Common myeloid progenitor, CD34-positive (primary cell): ENCODE data around the gene GRHL1. TPM values are rescaled to one million over a fixed set of nuclear protein-coding genes. Genes with fewer than 3 reads are reported as not detected.

Experiments used
- CTCF ChIA-PET: fragments of 350-600 bp; sonication (Branson Sonifier 250); formaldehyde crosslinking; loops from one replicate; lab custom pipeline; 2021; ENCODE audit warnings: antibody characterized with exemption; lab: Charles Lee
- POLR2A ChIA-PET: fragments of 350-600 bp; sonication (Branson Sonifier 250); formaldehyde crosslinking; loops from one replicate; lab custom pipeline; 2021; ENCODE audit warnings: antibody characterized with exemption; lab: Charles Lee
- DNase-seq, 3 donors: peaks; one replicate each; pipeline versions ENCODE4 v3.0.0 to v3.0.0-alpha.2; 2013
- H3K27ac ChIP-seq, 2 experiments: 1 replicate in 1 of 2; 2 replicates in 1 of 2; pipeline ENCODE4 v1.7.0; 2013; ENCODE audit warnings: inconsistent platforms in 2 of 2, low read length in 2 of 2, mild to moderate bottlenecking in 2 of 2, low read depth in 1 of 2, moderate library complexity in 1 of 2; ENCODE audit not compliant: severe bottlenecking in 2 of 2, insufficient read depth in 1 of 2, poor library complexity in 1 of 2
- H3K27me3 ChIP-seq, 5 experiments: replicated peaks in 2 of 5; 1 replicate in 3 of 5; 2 replicates in 2 of 5; pipeline versions ENCODE4 v1.6.1 to v1.7.0; 2013; ENCODE audit warnings: low read length in 4 of 5, mild to moderate bottlenecking in 2 of 5, moderate library complexity in 2 of 5, inconsistent platforms in 1 of 5; ENCODE audit not compliant: insufficient read depth in 5 of 5, control insufficient read depth in 4 of 5
- H3K36me3 ChIP-seq, 4 experiments: 1 replicate in 2 of 4; 2 replicates in 2 of 4; pipeline versions ENCODE4 v1.6.1 to v1.7.0; 2013; ENCODE audit warnings: low read length in 3 of 4, control low read depth in 1 of 4, mild to moderate bottlenecking in 1 of 4; ENCODE audit not compliant: control insufficient read depth in 4 of 4, insufficient read depth in 4 of 4
- H3K4me1 ChIP-seq, 4 experiments: 1 replicate in 3 of 4; 2 replicates in 1 of 4; pipeline versions ENCODE4 v1.6.1 to v1.7.1; 2013; ENCODE audit warnings: low read length in 3 of 4, mild to moderate bottlenecking in 3 of 4, control low read depth in 1 of 4, inconsistent platforms in 1 of 4, moderate library complexity in 1 of 4; ENCODE audit not compliant: control insufficient read depth in 4 of 4, insufficient read depth in 4 of 4; ENCODE audit errors: control extremely low read depth in 1 of 4
- H3K4me3 ChIP-seq, 7 experiments: 1 replicate in 4 of 7; 2 replicates in 3 of 7; pipeline versions ENCODE4 v1.5.1 to v1.7.0; 2013; ENCODE audit warnings: mild to moderate bottlenecking in 7 of 7, low read length in 6 of 7, moderate library complexity in 6 of 7, inconsistent platforms in 2 of 7, low read depth in 2 of 7, control low read depth in 1 of 7; ENCODE audit not compliant: insufficient read depth in 4 of 7, control insufficient read depth in 1 of 7; ENCODE audit errors: extremely low read depth in 1 of 7
- H3K9me3 ChIP-seq, 5 experiments: 1 replicate in 4 of 5; 2 replicates in 1 of 5; pipeline versions ENCODE4 v1.6.1 to v1.7.1; 2013; ENCODE audit warnings: low read length in 4 of 5, mild to moderate bottlenecking in 2 of 5, inconsistent platforms in 1 of 5, low read depth in 1 of 5, moderate library complexity in 1 of 5; ENCODE audit not compliant: control insufficient read depth in 4 of 5, insufficient read depth in 2 of 5; ENCODE audit errors: control extremely low read depth in 1 of 5
- WGBS: methylation state at CpG from one replicate; pipeline ENCODE4 v1.1.5; 2013; ENCODE audit not compliant: insufficient coverage; 5-methylcytosine and 5-hydroxymethylcytosine counted together
- polyA plus RNA-seq: library from polyadenylated mRNA; unstranded; fragments of 120-200 nt; gene quantifications from one replicate; pipeline ENCODE4 v1.2.1, GENCODE V29; 2013

Gene GRHL1, protein sequence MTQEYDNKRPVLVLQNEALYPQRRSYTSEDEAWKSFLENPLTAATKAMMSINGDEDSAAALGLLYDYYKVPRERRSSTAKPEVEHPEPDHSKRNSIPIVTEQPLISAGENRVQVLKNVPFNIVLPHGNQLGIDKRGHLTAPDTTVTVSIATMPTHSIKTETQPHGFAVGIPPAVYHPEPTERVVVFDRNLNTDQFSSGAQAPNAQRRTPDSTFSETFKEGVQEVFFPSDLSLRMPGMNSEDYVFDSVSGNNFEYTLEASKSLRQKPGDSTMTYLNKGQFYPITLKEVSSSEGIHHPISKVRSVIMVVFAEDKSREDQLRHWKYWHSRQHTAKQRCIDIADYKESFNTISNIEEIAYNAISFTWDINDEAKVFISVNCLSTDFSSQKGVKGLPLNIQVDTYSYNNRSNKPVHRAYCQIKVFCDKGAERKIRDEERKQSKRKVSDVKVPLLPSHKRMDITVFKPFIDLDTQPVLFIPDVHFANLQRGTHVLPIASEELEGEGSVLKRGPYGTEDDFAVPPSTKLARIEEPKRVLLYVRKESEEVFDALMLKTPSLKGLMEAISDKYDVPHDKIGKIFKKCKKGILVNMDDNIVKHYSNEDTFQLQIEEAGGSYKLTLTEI
- 0.26 TPM for polyA plus RNA-seq

DNA sequence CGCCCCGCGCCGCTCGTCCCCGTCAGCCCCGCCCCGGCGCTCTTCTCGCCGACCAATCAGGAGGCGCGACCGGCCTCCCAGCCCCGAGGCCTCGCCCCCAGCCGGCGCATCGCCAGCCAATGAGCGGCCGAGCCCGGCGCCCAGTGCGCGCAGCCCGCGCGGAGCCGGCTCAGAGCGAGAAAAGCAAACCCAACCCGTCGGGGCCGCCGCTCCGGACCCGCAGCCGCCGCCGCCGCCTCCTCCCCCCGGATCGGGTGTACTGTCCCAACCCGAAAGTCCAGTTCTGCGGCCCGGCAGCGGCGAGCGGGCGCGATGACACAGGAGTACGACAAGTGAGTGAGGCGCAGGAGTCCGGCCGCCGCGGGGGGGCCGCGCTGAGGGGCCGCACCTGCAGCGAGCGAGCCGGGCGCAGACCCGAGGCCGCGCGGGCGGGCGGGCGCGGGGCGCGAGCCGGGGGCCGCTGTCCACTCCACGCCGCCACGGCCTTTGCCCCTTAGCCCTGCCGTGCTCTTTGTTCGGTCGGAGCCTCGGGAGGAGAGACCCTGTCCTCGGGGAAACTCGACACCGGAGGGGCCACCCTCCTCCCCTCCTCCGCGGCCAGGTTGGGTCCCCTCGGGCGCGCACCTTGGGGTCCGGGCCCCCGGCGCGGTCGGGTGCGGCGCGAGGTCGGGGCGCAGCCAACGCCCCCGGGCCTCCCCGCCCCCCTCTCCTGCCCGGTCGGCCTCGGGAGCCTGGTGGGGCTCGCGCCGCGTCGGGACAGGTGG lies at the start of gene GRHL1:
Gene GRHL1 (plus strand): TSS at position 172 of the 764 bp plus-strand sequence. CDS start 141 bp downstream, at position 313.
- POLR2A ChIA-PET, result no interaction called here
- no peak within 1 kb of the TSS for H3K27ac ChIP-seq
- peak; percentile 88 to 92 (median 92) for DNase-seq
- peaks cover 0 to 13% (median 11%) of the 10 kb centered on the region in 4 experiments for H3K4me1 ChIP-seq
- peak within 1 kb of the TSS; percentile 57 to 79 (median 65) for H3K4me3 ChIP-seq
- no peaks in the 10 kb centered on the region for H3K36me3 ChIP-seq
- CTCF ChIA-PET, result no interaction called here
- under 1% methylated on average over 91 of the region's 111 CpGs for WGBS
- H3K9me3 ChIP-seq, result no peaks in the 10 kb centered on the region
- H3K27me3 ChIP-seq, result peaks cover 12 to 61% (median 20%) of the 10 kb centered on the region in 5 experiments

GRCh38 chr2:9905413-9905812 lies 46.1 kb upstream of the GRHL1 start:
- DNase-seq, result no peak
- H3K36me3 ChIP-seq, result peaks cover 0 to 7% (median 2%) of the 10 kb centered on the region in 4 experiments
- peaks cover 0 to 3% (median 0%) of the 10 kb centered on the region in 4 experiments for H3K4me1 ChIP-seq
- H3K27ac ChIP-seq, result no peak overlapping the region
- no CpG with 5 or more reads among the region's 1 CpG for WGBS
- ChIA-PET POLR2A (interaction anchor here (0.7 kb wide), 1 partner anchor 18 kb away, joined by 3 read pairs; no protein-coding TSS in a partner anchor), CTCF (no interaction called here)
- no peaks in the 10 kb centered on the region for H3K9me3 ChIP-seq
- H3K4me3 ChIP-seq, result no peak overlapping the region
- no peaks in the 10 kb centered on the region for H3K27me3 ChIP-seq

DNA sequence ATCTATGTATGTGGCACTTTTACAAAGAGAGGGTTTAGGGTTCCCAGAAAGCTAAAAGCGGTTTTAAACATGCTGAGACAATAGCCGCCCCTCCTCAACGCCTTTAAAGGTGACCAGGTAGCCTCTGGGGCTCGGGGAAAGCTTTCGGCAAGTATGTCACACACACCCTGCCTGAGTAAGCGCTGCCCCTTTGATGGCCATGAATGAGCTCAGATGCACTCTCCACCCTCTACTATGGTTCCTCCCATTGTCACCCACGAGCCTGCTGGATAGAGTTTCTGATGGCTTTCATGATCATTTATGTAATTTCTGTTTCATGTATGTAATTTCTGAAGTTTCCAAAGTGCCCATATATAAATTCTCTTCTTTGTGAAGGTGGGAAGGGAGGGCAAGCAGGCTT lies 44.1 kb upstream of the GRHL1 start:
- no peak for DNase-seq
- 100% methylated on average over 6 of the region's 7 CpGs for WGBS
- Histone ChIP-seq H3K4me3 (no peak overlapping the region), H3K36me3 (peaks cover 0 to 9% (median 5%) of the 10 kb centered on the region in 4 experiments), H3K27ac (no peak overlapping the region), H3K27me3 (no peaks in the 10 kb centered on the region), H3K9me3 (no peaks in the 10 kb centered on the region), H3K4me1 (peaks cover 0 to 3% (median 0%) of the 10 kb centered on the region in 4 experiments)
- ChIA-PET POLR2A (no interaction called here), CTCF (no interaction called here)

DNA sequence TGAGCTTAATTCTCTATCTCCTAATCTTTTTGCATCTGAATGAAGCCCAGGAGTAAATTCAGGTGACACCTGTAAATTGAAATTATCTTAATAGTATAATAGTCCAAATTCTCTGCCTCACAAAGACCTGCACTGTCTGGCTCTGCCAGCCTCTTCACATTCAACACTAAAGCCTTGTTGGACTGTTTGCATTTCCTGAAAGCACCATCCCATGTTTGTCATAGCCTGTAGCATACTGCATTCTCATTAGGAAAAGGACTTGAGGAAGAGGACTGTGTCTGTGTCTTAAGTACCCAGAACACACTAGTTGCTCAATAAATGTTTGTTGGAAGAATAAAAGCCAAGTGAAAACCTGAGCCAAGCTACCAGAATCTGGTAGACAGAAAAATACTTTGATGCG lies 42.9 kb upstream of the GRHL1 start:
- ChIA-PET POLR2A (no interaction called here), CTCF (interaction anchor here (0.9 kb wide), 1 partner anchor 15 kb away, joined by 3 read pairs; no protein-coding TSS in a partner anchor)
- Histone ChIP-seq H3K4me3 (no peak overlapping the region), H3K27ac (no peak overlapping the region), H3K9me3 (no peaks in the 10 kb centered on the region), H3K4me1 (peaks cover 0 to 3% (median 0%) of the 10 kb centered on the region in 4 experiments), H3K36me3 (peaks cover 3 to 9% (median 8%) of the 10 kb centered on the region in 4 experiments), H3K27me3 (no peaks in the 10 kb centered on the region)
- WGBS, result no CpG with 5 or more reads among the region's 1 CpG
- no peak for DNase-seq

DNA sequence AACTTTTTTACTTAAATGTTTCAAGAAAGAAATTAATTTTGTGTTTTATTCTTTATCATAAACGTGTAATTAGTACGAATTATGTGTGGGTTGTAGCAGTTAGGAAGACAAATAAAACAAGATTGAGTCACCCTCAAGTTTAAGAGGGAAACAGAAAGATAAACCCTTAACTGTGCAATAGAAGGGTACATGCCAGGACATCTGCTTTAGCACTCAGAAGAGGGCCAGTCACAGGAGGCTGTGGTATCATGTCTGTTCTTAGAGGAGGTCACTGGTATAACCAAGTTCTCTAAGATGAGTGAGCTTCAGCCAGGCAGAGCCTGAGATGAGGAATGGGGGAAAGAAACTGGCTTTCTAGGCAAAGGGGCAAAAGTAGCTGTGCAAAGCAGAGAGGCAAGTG lies 42.4 kb upstream of the GRHL1 start:
- H3K27ac ChIP-seq, result no peak overlapping the region
- H3K4me1 ChIP-seq, result peaks cover 0 to 3% (median 0%) of the 10 kb centered on the region in 4 experiments
- H3K36me3 ChIP-seq, result peaks cover 5 to 11% (median 8%) of the 10 kb centered on the region in 4 experiments
- no peaks in the 10 kb centered on the region for H3K27me3 ChIP-seq
- ChIA-PET CTCF (interaction anchor here (0.9 kb wide), 1 partner anchor 14 kb away, joined by 3 read pairs; no protein-coding TSS in a partner anchor), POLR2A (no interaction called here)
- WGBS, result 100% methylated on average over 1 of the region's 2 CpGs
- no peaks in the 10 kb centered on the region for H3K9me3 ChIP-seq
- H3K4me3 ChIP-seq, result no peak overlapping the region
- peak in 2 of 3 donors; percentile 23 to 34 for DNase-seq

GRCh38 chr2:9910699-9911098 lies 40.8 kb upstream of the GRHL1 start:
- ChIA-PET CTCF (interaction anchor here (1.0 kb wide), 2 partner anchors 30 to 74 kb away, joined by 3 to 4 read pairs; no protein-coding TSS in a partner anchor), POLR2A (no interaction called here)
- peaks cover 0 to 3% (median 0%) of the 10 kb centered on the region in 4 experiments for H3K4me1 ChIP-seq
- WGBS, result 100% methylated on average over 3 of the region's 4 CpGs
- no peaks in the 10 kb centered on the region for H3K27me3 ChIP-seq
- no peak for DNase-seq
- H3K27ac ChIP-seq, result no peak overlapping the region
- no peaks in the 10 kb centered on the region for H3K9me3 ChIP-seq
- peaks cover 7 to 19% (median 10%) of the 10 kb centered on the region in 4 experiments for H3K36me3 ChIP-seq
- H3K4me3 ChIP-seq, result no peak overlapping the region
